ENCODE data around the gene ESYT1. TPM values are rescaled to one million over a fixed set of nuclear protein-coding genes. Genes with fewer than 3 reads are reported as not detected.

Gene ESYT1
- total RNA-seq, 1 donor from 2014 or later: 101 TPM

DNA sequence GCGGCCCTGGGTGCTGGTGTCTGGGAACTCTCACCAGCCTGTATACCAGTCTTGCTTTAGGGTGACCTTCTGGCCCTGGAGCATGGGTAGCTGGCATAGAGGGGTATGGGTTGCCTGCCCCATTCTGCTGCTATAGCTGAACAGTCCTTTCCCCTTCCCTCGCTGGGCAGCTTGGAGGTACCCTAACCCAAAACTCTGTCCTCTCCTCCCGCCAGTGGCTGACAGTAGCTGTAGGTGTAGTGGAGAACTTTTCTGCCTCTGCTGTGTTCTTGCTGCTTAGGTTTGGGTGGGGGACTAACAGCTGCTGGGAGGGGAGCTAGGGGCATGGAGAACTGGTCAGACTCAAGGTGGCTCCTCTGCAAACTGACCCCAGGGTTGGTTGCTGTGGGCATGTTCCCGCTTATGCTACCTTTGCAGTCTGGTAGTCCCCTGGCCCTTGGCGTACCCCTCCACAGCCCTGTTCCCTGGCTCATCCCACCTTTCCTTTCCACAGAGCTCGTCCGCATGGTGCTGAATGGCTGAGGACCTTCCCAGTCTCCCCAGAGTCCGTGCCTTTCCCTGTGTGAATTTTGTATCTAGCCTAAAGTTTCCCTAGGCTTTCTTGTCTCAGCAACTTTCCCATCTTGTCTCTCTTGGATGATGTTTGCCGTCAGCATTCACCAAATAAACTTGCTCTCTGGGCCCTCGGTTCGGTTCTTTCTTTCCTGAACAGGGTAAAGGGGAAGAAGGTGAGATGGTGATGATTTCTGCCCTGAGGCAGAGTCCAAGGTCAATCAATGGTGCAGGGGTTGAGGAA lies 33.0 kb downstream of the ESYT1 start:
- H3K27me3 ChIP-seq: no peaks in the 10 kb centered on the region
- H3K36me3 ChIP-seq: peaks cover 65% of the 10 kb centered on the region
- intact Hi-C loops (cut with DNase I): no loop called here
- no peaks in the 10 kb centered on the region for H3K9me3 ChIP-seq
- ATAC-seq (no peak), DNase-seq (no peak)
- H3K4me3 ChIP-seq: peak overlapping the region; percentile 84
- peaks cover 21% of the 10 kb centered on the region for H3K4me1 ChIP-seq
- H3K27ac ChIP-seq: peak overlapping the region; percentile 96
- TF ChIP-seq, protein P1, sequence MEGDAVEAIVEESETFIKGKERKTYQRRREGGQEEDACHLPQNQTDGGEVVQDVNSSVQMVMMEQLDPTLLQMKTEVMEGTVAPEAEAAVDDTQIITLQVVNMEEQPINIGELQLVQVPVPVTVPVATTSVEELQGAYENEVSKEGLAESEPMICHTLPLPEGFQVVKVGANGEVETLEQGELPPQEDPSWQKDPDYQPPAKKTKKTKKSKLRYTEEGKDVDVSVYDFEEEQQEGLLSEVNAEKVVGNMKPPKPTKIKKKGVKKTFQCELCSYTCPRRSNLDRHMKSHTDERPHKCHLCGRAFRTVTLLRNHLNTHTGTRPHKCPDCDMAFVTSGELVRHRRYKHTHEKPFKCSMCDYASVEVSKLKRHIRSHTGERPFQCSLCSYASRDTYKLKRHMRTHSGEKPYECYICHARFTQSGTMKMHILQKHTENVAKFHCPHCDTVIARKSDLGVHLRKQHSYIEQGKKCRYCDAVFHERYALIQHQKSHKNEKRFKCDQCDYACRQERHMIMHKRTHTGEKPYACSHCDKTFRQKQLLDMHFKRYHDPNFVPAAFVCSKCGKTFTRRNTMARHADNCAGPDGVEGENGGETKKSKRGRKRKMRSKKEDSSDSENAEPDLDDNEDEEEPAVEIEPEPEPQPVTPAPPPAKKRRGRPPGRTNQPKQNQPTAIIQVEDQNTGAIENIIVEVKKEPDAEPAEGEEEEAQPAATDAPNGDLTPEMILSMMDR (IDR thresholded peaks at IDR 0.05): no peak

DNA sequence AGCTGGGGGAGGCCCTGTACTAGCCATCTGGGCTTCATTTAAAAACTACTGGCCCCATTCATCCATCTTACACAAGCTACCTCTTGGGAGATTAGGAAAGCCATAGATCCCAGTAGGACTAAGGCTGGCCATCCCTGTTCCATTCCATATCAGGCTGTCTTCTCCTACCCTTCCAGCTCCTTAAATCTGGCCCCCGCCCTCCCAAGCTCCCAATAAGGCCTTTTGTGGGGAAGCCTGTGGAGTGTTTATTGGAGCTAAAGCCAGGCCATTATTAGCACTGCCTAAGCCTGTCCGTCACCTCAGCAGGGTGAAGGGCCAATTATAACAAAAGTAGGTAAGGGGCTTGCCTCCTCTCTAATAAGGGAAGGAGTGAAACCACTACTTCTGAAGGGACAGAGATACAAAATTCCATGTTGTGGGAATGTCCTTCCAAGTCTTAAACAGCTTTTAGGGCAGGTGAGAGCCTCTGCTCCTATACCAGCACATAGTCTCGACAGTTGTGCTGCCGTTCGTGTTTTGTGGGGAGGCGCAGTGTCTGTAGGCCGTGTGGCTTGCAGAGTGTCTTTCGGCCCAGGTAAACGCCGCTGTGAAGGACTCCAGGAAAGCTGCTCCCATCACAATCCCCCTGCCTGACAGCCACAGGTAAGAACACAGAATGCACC lies 33.8 kb downstream of the ESYT1 start:
- Histone ChIP-seq H3K9me3 (no peaks in the 10 kb centered on the region), H3K27ac (no peak overlapping the region), H3K4me3 (no peak overlapping the region), H3K36me3 (peaks cover 72% of the 10 kb centered on the region), H3K27me3 (no peaks in the 10 kb centered on the region), H3K4me1 (peaks cover 21% of the 10 kb centered on the region)
- TF ChIP-seq, protein P1 (IDR thresholded peaks at IDR 0.05): no peak
- intact Hi-C loops (cut with DNase I): no loop called here
- DNase-seq (no peak), ATAC-seq (no peak)

GRCh38 chr12:56162468-56163290 lies 34.6 kb downstream of the ESYT1 start:
- ATAC-seq (no peak), DNase-seq (no peak)
- TF ChIP-seq, protein P1 (IDR thresholded peaks at IDR 0.05): no peak
- H3K36me3 ChIP-seq: peaks cover 80% of the 10 kb centered on the region
- H3K9me3 ChIP-seq: no peaks in the 10 kb centered on the region
- peaks cover 21% of the 10 kb centered on the region for H3K4me1 ChIP-seq
- intact Hi-C loops (cut with DNase I): no loop called here
- no peaks in the 10 kb centered on the region for H3K27me3 ChIP-seq
- no peak overlapping the region for H3K4me3 ChIP-seq
- no peak overlapping the region for H3K27ac ChIP-seq

DNA sequence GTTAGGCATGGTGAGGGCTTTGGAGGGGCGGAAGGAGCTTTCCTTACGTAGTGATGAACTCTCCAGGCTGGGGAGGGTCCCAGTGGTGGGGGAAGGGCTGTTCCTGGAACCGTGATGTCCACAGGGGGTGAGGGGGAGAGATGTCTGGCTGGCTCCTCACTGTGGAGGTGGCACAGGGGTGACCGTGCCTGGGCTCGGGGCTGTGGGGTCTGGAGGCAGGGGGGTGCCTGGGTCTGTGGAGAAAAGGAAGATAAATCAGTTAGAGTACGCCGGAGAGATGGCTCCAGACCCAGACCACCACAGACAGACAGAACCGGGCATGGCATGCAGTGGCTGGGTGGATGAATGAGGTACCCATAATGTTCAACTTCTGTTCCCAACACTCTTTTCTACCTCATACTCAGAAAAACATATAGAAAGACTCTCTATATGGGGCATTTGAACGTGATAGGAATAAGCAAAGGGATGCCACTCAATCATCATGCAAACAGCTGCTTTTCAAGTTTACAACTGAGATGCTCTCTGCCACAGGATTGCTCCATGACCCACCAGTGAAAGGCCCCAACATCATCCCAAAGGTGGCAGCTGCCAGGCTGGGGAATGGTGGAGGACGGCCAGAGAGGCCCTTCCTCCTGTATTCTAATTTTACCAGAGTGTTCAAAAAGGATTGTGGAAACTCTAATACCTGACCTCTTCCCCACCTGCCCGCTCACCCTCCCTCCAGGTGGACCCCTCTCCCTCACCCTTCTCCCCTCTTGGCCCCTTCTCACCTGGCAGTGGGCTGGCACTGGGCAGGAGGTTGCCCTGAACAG lies 35.7 kb downstream of the ESYT1 start:
- peaks cover 21% of the 10 kb centered on the region for H3K4me1 ChIP-seq
- ATAC-seq: no peak
- H3K36me3 ChIP-seq: peaks cover 90% of the 10 kb centered on the region
- no peak for DNase-seq
- TF ChIP-seq, protein P1 (IDR thresholded peaks at IDR 0.05): no peak
- H3K9me3 ChIP-seq: no peaks in the 10 kb centered on the region
- no peaks in the 10 kb centered on the region for H3K27me3 ChIP-seq
- no peak overlapping the region for H3K27ac ChIP-seq
- intact Hi-C loops (cut with DNase I): no loop called here
- no peak overlapping the region for H3K4me3 ChIP-seq

GRCh38 chr12:56164345-56164729 lies 36.3 kb downstream of the ESYT1 start:
- intact Hi-C loops (cut with DNase I): no loop called here
- DNase-seq (no peak), ATAC-seq (peak; percentile 4)
- Histone ChIP-seq H3K27ac (no peak overlapping the region), H3K4me1 (peaks cover 21% of the 10 kb centered on the region), H3K27me3 (no peaks in the 10 kb centered on the region), H3K4me3 (no peak overlapping the region), H3K9me3 (no peaks in the 10 kb centered on the region), H3K36me3 (peaks cover 96% of the 10 kb centered on the region)
- TF ChIP-seq, protein P1 (IDR thresholded peaks at IDR 0.05): no peak
